Vagina (tissue), 2 donors: ENCODE measurements around the gene GPR35. TPM values are rescaled to one million over a fixed set of nuclear protein-coding genes. Genes with fewer than 3 reads are reported as not detected.

Experiments used
- DNase-seq, 2 donors: peaks; one replicate each; pipeline ENCODE4 v3.0.0-alpha.2; 2017; ENCODE audit errors: extremely low spot score in 2 of 2
- H3K27ac ChIP-seq: fragments of 200-600 bp; sonication (generic); one replicate; pipeline ENCODE4 v1.5.1; 2019
- H3K27me3 ChIP-seq: fragments of 200-600 bp; sonication (generic); one replicate; pipeline ENCODE4 v1.5.1; 2019
- H3K36me3 ChIP-seq, 2 donors: fragments of 200-600 bp; sonication (generic); one replicate each; pipeline ENCODE4 v1.5.1; 2017 to 2019
- H3K4me1 ChIP-seq: fragments of 200-600 bp; sonication (generic); one replicate; pipeline ENCODE4 v1.5.1; 2019
- H3K4me3 ChIP-seq, 2 donors: fragments of 200-600 bp; sonication (generic); 1 replicate in 1 of 2; 2 replicates in 1 of 2; pipeline ENCODE4 v1.5.1; 2016 to 2019
- H3K9me3 ChIP-seq: fragments of 200-600 bp; sonication (generic); one replicate; pipeline ENCODE4 v1.5.1; 2019
- CTCF ChIP-seq, 3 experiments: fragments of 450-650 bp in 2 of 3; fragments of 200-600 bp in 1 of 3; sonication (generic) in 1 of 3; IDR thresholded peaks; one replicate each; pipeline ENCODE4 v1.5.1; 2017 to 2019; ENCODE audit warnings: antibody characterized with exemption in 3 of 3, mild to moderate bottlenecking in 2 of 3, moderate library complexity in 2 of 3
- POLR2A ChIP-seq, 2 donors: fragments of 450-650 bp; IDR thresholded peaks; one replicate each; pipeline ENCODE4 v1.6.1; 2017; ENCODE audit warnings: antibody characterized with exemption in 2 of 2, mild to moderate bottlenecking in 2 of 2, moderate library complexity in 2 of 2
- POLR2AphosphoS5 ChIP-seq, 2 donors: sonication (generic); formaldehyde crosslinking; IDR thresholded peaks; one replicate each; pipeline ENCODE4 v1.9.0; 2017; ENCODE audit warnings: antibody characterized with exemption in 2 of 2, mild to moderate bottlenecking in 2 of 2, low read depth in 1 of 2; ENCODE audit not compliant: insufficient read depth in 1 of 2
- intact Hi-C: fragments of 100-400 bp; cut with DNase I; formaldehyde crosslinking; loops from one replicate; pipeline ENCODE4 v1.15.1; 2023
- total RNA-seq: library from RNA; depleted of rRNA; stranded (reverse); fragments of >200 nt; gene quantifications from one replicate; pipeline ENCODE4 v1.2.3, GENCODE V29; 2016

Gene GPR35
- total RNA-seq, 1 donor from 2014 or later, result 3.9 TPM

DNA sequence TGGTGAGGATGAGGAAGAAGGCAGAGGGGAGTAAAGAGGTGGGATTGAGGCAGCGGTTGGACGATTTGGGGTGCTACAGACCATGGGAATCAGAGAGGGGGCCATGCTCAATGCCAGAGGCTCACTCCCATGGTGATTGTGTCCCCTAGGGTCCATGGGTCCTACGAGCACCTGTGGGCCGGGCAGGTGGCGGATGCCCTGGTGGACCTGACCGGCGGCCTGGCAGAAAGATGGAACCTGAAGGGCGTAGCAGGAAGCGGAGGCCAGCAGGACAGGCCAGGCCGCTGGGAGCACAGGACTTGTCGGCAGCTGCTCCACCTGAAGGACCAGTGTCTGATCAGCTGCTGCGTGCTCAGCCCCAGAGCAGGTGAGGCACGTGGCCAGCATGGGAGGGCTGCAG is 33.5 kb upstream of the GPR35 start:
- intact Hi-C loops, result no loop called here
- H3K36me3 ChIP-seq, result peaks cover 0 to 21% of the 10 kb centered on the region in 2 donors

DNA sequence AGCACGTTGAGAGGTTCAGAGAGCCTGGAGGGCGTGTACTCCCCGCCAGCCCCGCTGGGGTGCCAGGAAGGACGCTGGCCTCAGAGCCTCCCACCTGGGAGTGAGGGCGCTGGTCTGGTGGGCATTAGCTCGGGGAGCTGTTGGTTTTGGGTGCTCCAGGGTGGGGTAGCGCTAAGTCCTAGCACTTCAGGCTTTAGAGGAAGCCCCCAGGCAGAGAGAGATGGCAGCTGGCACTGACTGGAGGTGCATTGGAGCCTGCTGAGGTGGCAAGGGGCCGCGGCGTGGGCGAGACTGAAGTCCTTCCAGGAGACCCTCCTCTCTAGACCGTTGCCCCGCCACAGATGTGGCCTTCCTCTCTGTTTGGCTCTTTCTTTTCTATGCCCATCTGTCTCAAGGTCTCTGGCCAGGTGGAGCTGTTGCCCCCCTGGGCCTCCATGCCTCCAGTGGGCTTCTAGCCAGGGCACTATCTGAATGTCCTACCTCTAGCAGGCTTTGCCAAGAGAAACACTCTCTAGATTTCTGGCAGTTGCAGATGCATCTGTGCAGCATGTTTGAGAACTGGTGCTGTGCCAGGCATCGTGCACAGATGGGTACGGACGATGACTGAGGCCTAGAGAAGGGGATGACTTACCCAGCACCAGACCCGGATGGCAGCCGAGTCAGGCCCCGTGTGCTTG is 32.1 kb upstream of the GPR35 start:
- DNase-seq, result no peak
- intact Hi-C loops, result no loop called here
- no peak overlapping the region for H3K27ac ChIP-seq
- H3K4me1 ChIP-seq, result peaks cover 8% of the 10 kb centered on the region
- H3K27me3 ChIP-seq, result no peaks in the 10 kb centered on the region
- H3K9me3 ChIP-seq, result no peaks in the 10 kb centered on the region
- peaks cover 0 to 24% of the 10 kb centered on the region in 2 donors for H3K36me3 ChIP-seq
- no peak overlapping the region for H3K4me3 ChIP-seq
- TF ChIP-seq POLR2AphosphoS5 (IDR thresholded peaks at IDR 0.05; ENCODE audit: insufficient read depth in 1 of 2, low read depth in 1 of 2) (no peak), POLR2A (IDR thresholded peaks at IDR 0.05) (no peak), CTCF (IDR thresholded peaks at IDR 0.05) (no peak)

More for the DNA sequence above, 33.5 kb upstream of the GPR35 start:
- H3K4me1 ChIP-seq, result peaks cover 20% of the 10 kb centered on the region
- H3K27me3 ChIP-seq, result no peaks in the 10 kb centered on the region
- no peak overlapping the region for H3K4me3 ChIP-seq
- TF ChIP-seq POLR2AphosphoS5 (IDR thresholded peaks at IDR 0.05; ENCODE audit: insufficient read depth in 1 of 2, low read depth in 1 of 2), result no peak
- no peak for TF ChIP-seq POLR2A (IDR thresholded peaks at IDR 0.05)
- no peak for TF ChIP-seq CTCF (IDR thresholded peaks at IDR 0.05)
- no peak for DNase-seq
- no peak overlapping the region for H3K27ac ChIP-seq
- H3K9me3 ChIP-seq, result no peaks in the 10 kb centered on the region

- no peak for DNase-seq
- peaks cover under 1% of the 10 kb centered on the region for H3K4me1 ChIP-seq
- H3K4me3 ChIP-seq, result no peak overlapping the region
- peaks cover 0 to 24% of the 10 kb centered on the region in 2 donors for H3K36me3 ChIP-seq
- no peak overlapping the region for H3K27ac ChIP-seq
- TF ChIP-seq POLR2A (IDR thresholded peaks at IDR 0.05), result no peak
- TF ChIP-seq POLR2AphosphoS5 (IDR thresholded peaks at IDR 0.05; ENCODE audit: insufficient read depth in 1 of 2, low read depth in 1 of 2), result no peak
- TF ChIP-seq CTCF (IDR thresholded peaks at IDR 0.05), result no peak
- intact Hi-C loops, result no loop called here
- no peaks in the 10 kb centered on the region for H3K27me3 ChIP-seq
- H3K9me3 ChIP-seq, result no peaks in the 10 kb centered on the region
Measured at GRCh38 chr2:240593703-240594451, 31.4 kb upstream of the GPR35 start.

DNA sequence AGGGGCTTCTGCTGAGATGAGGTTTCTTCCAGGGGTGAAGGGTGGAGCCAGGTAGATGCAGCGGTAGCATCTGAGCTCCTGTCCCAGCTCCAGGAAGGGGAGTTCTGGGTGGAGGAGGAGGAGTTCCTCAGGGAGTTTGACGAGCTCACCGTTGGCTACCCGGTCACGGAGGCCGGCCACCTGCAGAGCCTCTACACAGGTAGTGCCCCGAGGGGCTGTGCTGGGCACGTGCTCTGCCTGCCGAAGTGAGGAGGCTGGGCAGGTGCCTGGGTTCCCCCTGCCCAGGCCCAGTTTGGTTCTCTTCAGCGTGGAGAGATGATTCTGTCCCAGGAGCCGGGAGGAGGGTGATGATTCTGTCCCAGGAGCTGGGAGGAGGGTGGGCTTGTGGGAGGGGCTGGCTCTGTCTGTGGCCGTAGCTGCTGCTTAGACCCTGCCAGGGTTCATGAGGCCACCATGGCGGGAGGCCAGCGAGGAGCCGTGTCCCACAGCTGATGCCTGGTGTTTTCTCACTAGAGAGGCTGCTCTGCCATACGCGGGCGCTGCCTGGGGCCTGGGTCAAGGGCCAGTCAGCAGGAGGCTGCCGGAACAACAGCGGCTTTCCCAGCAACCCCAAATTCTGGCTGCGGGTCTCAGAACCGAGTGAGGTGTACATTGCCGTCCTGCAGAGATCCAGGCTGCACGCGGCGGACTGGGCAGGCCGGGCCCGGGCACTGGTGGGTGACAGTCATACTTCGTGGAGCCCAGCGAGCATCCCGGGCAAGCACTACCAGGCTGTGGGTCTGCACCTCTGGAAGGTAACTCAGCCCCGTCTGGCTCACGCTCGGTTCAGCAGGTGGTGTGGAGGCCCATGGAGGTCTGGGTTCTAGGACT is 30.5 kb upstream of the GPR35 start:
- intact Hi-C loops, result no loop called here
- TF ChIP-seq POLR2AphosphoS5 (IDR thresholded peaks at IDR 0.05; ENCODE audit: insufficient read depth in 1 of 2, low read depth in 1 of 2), result no peak
- TF ChIP-seq POLR2A (IDR thresholded peaks at IDR 0.05), result no peak
- no peak for TF ChIP-seq CTCF (IDR thresholded peaks at IDR 0.05)
- H3K4me3 ChIP-seq, result no peak overlapping the region
- no peaks in the 10 kb centered on the region for H3K4me1 ChIP-seq
- DNase-seq, result no peak
- no peak overlapping the region for H3K27ac ChIP-seq
- peaks cover 0 to 19% of the 10 kb centered on the region in 2 donors for H3K36me3 ChIP-seq
- H3K27me3 ChIP-seq, result no peaks in the 10 kb centered on the region
- H3K9me3 ChIP-seq, result no peaks in the 10 kb centered on the region
